Lower lobe of right lung (tissue), 2 donors: ENCODE measurements around the gene HK1. TPM values are rescaled to one million over a fixed set of nuclear protein-coding genes. Genes with fewer than 3 reads are reported as not detected.

Experiments used
- ATAC-seq, 2 donors: fragments of 200-7000 bp; cut with Tn5 transposase; one replicate each; pipeline ENCODE4 v1.9.1; 2020 to 2022; ENCODE audit warnings: mild to moderate bottlenecking in 2 of 2, moderate library complexity in 2 of 2
- DNase-seq: peaks from one replicate; pipeline ENCODE4 v3.0.0-alpha.2; 2020
- H3K27ac ChIP-seq: fragments of 200-600 bp; one replicate; pipeline ENCODE4 v1.8.0; 2022
- H3K27me3 ChIP-seq: fragments of 200-600 bp; one replicate; pipeline ENCODE4 v1.8.0; 2022; ENCODE audit warnings: low read depth
- H3K36me3 ChIP-seq: fragments of 200-600 bp; one replicate; pipeline ENCODE4 v1.8.0; 2022; ENCODE audit warnings: mild to moderate bottlenecking
- H3K4me1 ChIP-seq: fragments of 200-600 bp; one replicate; pipeline ENCODE4 v1.8.0; 2022
- H3K4me3 ChIP-seq: fragments of 200-600 bp; one replicate; pipeline ENCODE4 v1.8.0; 2022; ENCODE audit warnings: mild to moderate bottlenecking
- H3K9me3 ChIP-seq: fragments of 200-600 bp; one replicate; pipeline ENCODE4 v1.8.0; 2022
- CTCF ChIP-seq: fragments of 200-600 bp; IDR thresholded peaks from one replicate; pipeline ENCODE4 v1.8.0; 2022; ENCODE audit warnings: antibody characterized with exemption, mild to moderate bottlenecking
- intact Hi-C: fragments of 100-400 bp; cut with DNase I; formaldehyde crosslinking; loops from one replicate; pipeline ENCODE4 v1.11.0; 2022
- total RNA-seq: library from RNA; stranded (reverse); fragmentation: NEBNext Ultra II Directional; extraction: Animal tissue kit (Norgen Biotek cat#: 25700); gene quantifications from one replicate; pipeline ENCODE4 v1.2.1, GENCODE V29; 2021
- donor health status: DM: no; HTN: yes; CAD: no; lungs with severe emphysema.

The HK1 gene
- total RNA-seq, 1 donor from 2014 or later = 85.1 TPM

- Histone ChIP-seq H3K9me3 (no peaks in the 10 kb centered on the region), H3K36me3 (no peaks in the 10 kb centered on the region), H3K27ac (no peak overlapping the region), H3K4me3 (no peak overlapping the region), H3K4me1 (peaks cover 4% of the 10 kb centered on the region), H3K27me3 (no peaks in the 10 kb centered on the region)
- DNase-seq (no peak), ATAC-seq (no peak)
- no peak for TF ChIP-seq CTCF
- intact Hi-C loops = no loop called here
Observed at GRCh38 chr10:69415049-69415448, 136.8 kb downstream of the HK1 start.

- intact Hi-C loops = no loop called here
- Histone ChIP-seq H3K4me1 (peaks cover 4% of the 10 kb centered on the region), H3K36me3 (no peaks in the 10 kb centered on the region), H3K4me3 (no peak overlapping the region), H3K27ac (no peak overlapping the region), H3K27me3 (no peaks in the 10 kb centered on the region), H3K9me3 (no peaks in the 10 kb centered on the region)
- DNase-seq = no peak
- ATAC-seq = no peak
- TF ChIP-seq CTCF = no peak
Observed at GRCh38 chr10:69415951-69416350, 137.7 kb downstream of the HK1 start.

- no peak within 1 kb of the TSS for H3K4me3 ChIP-seq
- no peak for DNase-seq
- no peaks in the 10 kb centered on the region for H3K9me3 ChIP-seq
- intact Hi-C loops = no loop called here
- H3K36me3 ChIP-seq = no peaks in the 10 kb centered on the region
- no peaks in the 10 kb centered on the region for H3K27me3 ChIP-seq
- no peak for ATAC-seq
- TF ChIP-seq CTCF = no peak
- H3K27ac ChIP-seq = no peak within 1 kb of the TSS
- H3K4me1 ChIP-seq = peaks cover 9% of the 10 kb centered on the region
Observed at GRCh38 chr10:69416695-69417094, 138.4 kb downstream of the HK1 start, which contains the start of gene TACR2. Gene TACR2 (minus strand): TSS chr10:69416918. CDS start chr10:69416323, 595 bp downstream.

GRCh38 chr10:69417542-69417941 is 139.2 kb downstream of the HK1 start:
- no peak overlapping the region for H3K4me3 ChIP-seq
- H3K27ac ChIP-seq = no peak overlapping the region
- H3K4me1 ChIP-seq = peaks cover 18% of the 10 kb centered on the region
- no peaks in the 10 kb centered on the region for H3K27me3 ChIP-seq
- H3K36me3 ChIP-seq = no peaks in the 10 kb centered on the region
- no peak for TF ChIP-seq CTCF
- no peak for ATAC-seq
- intact Hi-C loops = no loop called here
- H3K9me3 ChIP-seq = no peaks in the 10 kb centered on the region
- DNase-seq = no peak

- no peaks in the 10 kb centered on the region for H3K27me3 ChIP-seq
- DNase-seq = no peak
- H3K9me3 ChIP-seq = no peaks in the 10 kb centered on the region
- H3K4me3 ChIP-seq = no peak overlapping the region
- H3K36me3 ChIP-seq = no peaks in the 10 kb centered on the region
- H3K27ac ChIP-seq = no peak overlapping the region
- no peak for ATAC-seq
- intact Hi-C loops = no loop called here
- peaks cover 15% of the 10 kb centered on the region for H3K4me1 ChIP-seq
- TF ChIP-seq CTCF = no peak
Observed at GRCh38 chr10:69418052-69418752, 139.9 kb downstream of the HK1 start.
